PC-9 (cell line): ENCODE results near the gene SELENOM. TPM values are rescaled to one million over a fixed set of nuclear protein-coding genes. Genes with fewer than 3 reads are reported as not detected.
"Not testable (repeated sequence)": the region's sequence is repeated elsewhere in the genome, so short reads cannot be mapped to it uniquely, and the experiment has no call there.

ENCODE experiments used
- BruUV-seq: library from RNA; stranded (reverse); fragments of 400-500 nt; replicated peaks from 2 replicates; lab custom pipeline; 2021; lab: Mats Ljungman, UMichigan
- CTCF ChIA-PET: fragments of 300-600 bp; sonication (Branson Sonifier 250); formaldehyde crosslinking; loops from one replicate; lab custom pipeline; 2022; ENCODE audit warnings: antibody characterized with exemption; lab: Charles Lee
- POLR2A ChIA-PET: fragments of 300-600 bp; sonication (Branson Sonifier 250); formaldehyde crosslinking; loops from one replicate; lab custom pipeline; 2022; ENCODE audit warnings: antibody characterized with exemption; ENCODE audit not compliant: unreplicated experiment; lab: Charles Lee
- DNase-seq, 2 experiments: peaks; one replicate each; pipeline versions ENCODE4 v3.0.0 to v3.0.0-alpha.2; 2015 to 2022; ENCODE audit warnings: mixed read lengths in 1 of 2
- H2AFZ ChIP-seq: fragments of 200-600 bp; sonication (generic); 2 replicates; pipeline ENCODE4 v1.8.1; 2017; ENCODE audit warnings: antibody characterized with exemption
- H3F3A ChIP-seq: fragments of 200-600 bp; sonication (generic); 2 replicates; pipeline ENCODE4 v1.8.1; 2017; ENCODE audit warnings: antibody characterized with exemption, mild to moderate bottlenecking, low read depth; ENCODE audit not compliant: insufficient read depth
- H3K27ac ChIP-seq: fragments of 200-600 bp; sonication (generic); 2 replicates; pipeline ENCODE4 v1.6.1; 2016; ENCODE audit warnings: mixed run types
- H3K27me3 ChIP-seq: fragments of 200-600 bp; sonication (generic); 2 replicates; pipeline ENCODE4 v1.6.1; 2016; ENCODE audit warnings: low read depth, mixed run types; ENCODE audit not compliant: insufficient read depth
- H3K36me3 ChIP-seq: fragments of 200-600 bp; sonication (generic); 2 replicates; pipeline ENCODE4 v1.6.1; 2016; ENCODE audit warnings: low read depth, mixed run types
- H3K4me1 ChIP-seq: fragments of 200-600 bp; sonication (generic); replicated peaks from 2 replicates; pipeline ENCODE4 v1.6.1; 2016; ENCODE audit warnings: mixed run types; ENCODE audit not compliant: insufficient read depth
- H3K4me2 ChIP-seq: fragments of 200-600 bp; sonication (generic); 2 replicates; pipeline ENCODE4 v1.6.1; 2017; ENCODE audit warnings: mixed run types
- H3K4me3 ChIP-seq: fragments of 200-600 bp; sonication (generic); 2 replicates; pipeline ENCODE4 v1.6.1; 2016; ENCODE audit warnings: mixed run types
- H3K79me2 ChIP-seq: fragments of 200-600 bp; sonication (generic); 2 replicates; pipeline ENCODE4 v1.6.1; 2017; ENCODE audit warnings: low read depth, mixed run types
- H3K9me2 ChIP-seq: fragments of 200-600 bp; sonication (generic); 2 replicates; pipeline ENCODE4 v1.8.1; 2017; ENCODE audit warnings: mild to moderate bottlenecking; ENCODE audit not compliant: insufficient read depth
- H3K9me3 ChIP-seq: fragments of 200-600 bp; sonication (generic); 2 replicates; pipeline ENCODE4 v1.8.1; 2016; ENCODE audit warnings: low read depth; ENCODE audit not compliant: insufficient read depth
- H4K20me1 ChIP-seq: fragments of 200-600 bp; sonication (generic); 2 replicates; pipeline ENCODE4 v1.8.1; 2017; ENCODE audit not compliant: insufficient read depth
- CTCF ChIP-seq: fragments of 200-600 bp; sonication (generic); conservative IDR thresholded peaks from 2 replicates; pipeline ENCODE4 v1.6.1; 2017; ENCODE audit warnings: mixed run types, antibody characterized with exemption, mild to moderate bottlenecking, moderate library complexity
- EZH2 ChIP-seq: fragments of 200-600 bp; sonication (generic); IDR thresholded peaks from 2 replicates; pipeline ENCODE4 v1.8.0; 2017; ENCODE audit warnings: antibody characterized with exemption, low read depth
- intact Hi-C: fragments of 100-400 bp; cut with micrococcal nuclease; formaldehyde crosslinking; loops from one replicate; pipeline ENCODE4 v1.10.0; 2022; ENCODE audit not compliant: unreplicated experiment
- total RNA-seq: library from RNA; stranded (reverse); gene quantifications from 2 replicates; pipeline ENCODE4 v1.2.3, GENCODE V29; 2021

The SELENOM gene
- total RNA-seq, 1 experiment from 2014 or later, result 20.7 TPM

DNA sequence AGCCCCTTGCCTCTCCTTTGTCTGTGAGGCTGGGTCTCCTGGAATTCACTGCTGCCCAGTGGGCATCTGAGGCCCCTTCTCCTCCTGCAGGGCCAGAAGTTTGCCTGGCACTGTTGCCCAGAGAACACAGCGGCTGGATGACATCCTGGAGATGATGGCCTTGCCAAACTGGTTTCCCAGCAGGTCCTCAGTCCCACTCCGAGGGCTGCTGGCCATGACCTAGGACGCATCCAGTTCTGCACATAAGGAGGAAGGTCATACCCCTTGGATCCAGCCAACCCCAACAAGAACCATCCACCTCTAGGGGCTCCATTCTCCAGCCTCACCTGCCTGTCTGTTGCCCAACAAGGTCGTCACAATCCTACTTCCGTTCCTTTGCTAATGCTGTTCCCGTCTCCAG is 29.7 kb downstream of the SELENOM start:
- no peaks in the 10 kb centered on the region for H4K20me1 ChIP-seq
- H3K79me2 ChIP-seq, result no peaks in the 10 kb centered on the region
- H3K27ac ChIP-seq, result no peak overlapping the region
- ChIA-PET POLR2A (no interaction called here), CTCF (no interaction called here)
- peaks cover 8% of the 10 kb centered on the region; the same call in 1 of the 2 replicates for H3F3A ChIP-seq
- no peak overlapping the region for H3K4me3 ChIP-seq
- intact Hi-C loops, result no loop called here
- peaks cover 11% of the 10 kb centered on the region for H3K4me1 ChIP-seq
- BruUV-seq, result no TSS peak
- H2AFZ ChIP-seq, result no peak overlapping the region
- no peak overlapping the region for H3K4me2 ChIP-seq
- H3K27me3 ChIP-seq, result no peaks in the 10 kb centered on the region
- no peaks in the 10 kb centered on the region for H3K9me3 ChIP-seq
- no peak for DNase-seq
- no peaks in the 10 kb centered on the region for H3K36me3 ChIP-seq
- no peaks in the 10 kb centered on the region for H3K9me2 ChIP-seq
- TF ChIP-seq CTCF (no peak), EZH2 (no peak)

DNA sequence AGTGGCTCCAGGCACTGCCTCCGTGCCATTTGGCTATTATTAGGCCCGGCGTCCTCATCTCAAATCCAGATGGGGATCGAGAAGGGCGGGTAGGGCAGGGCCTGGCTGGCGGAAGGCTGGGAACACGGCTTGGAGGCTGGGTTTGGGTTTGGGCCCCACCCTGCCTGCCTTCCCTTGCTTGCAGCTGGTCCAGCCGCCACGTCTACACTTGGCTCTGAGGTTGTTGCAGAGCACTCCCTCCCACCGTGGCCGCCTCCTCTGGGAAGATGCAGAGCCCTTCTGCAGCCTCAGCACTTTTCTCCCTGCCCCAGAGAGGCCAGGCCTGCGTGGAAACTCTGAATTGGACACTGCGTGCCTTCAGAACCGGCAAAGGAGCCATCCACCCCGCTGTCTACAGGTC is 31.4 kb downstream of the SELENOM start:
- H3K4me2 ChIP-seq, result no peak overlapping the region
- POLR2A ChIA-PET, result no interaction called here
- intact Hi-C loops, result no loop called here

DNA sequence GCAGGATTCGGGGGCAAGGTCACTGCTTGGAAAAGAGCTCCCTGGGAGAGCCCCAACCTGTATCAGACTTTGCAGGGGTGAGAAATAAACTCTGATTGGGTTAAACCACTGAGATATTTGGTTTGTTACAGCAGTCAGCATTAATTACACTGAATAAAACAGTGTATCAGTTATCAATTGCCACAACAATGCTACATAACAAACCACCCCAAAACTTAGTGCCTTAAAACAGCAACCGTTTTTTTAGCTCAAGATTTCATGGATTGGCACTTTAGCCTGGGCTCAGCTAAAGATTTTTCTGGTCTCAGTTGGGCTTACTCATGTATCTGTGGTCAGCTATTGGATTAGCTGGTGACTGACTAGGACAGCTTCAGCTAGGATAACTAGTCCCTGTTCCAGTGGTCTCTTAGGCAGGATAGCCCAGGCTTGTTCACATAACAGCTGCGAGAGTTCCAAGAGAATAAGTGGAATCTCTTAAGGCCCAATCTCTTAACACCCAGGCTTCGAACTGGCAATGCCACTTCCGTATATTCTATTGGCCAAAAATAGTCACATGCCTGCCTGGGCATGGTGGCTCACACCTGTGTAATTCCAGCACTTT is 33.7 kb downstream of the SELENOM start:
- H3K9me2 ChIP-seq, H3K36me3 ChIP-seq, H3K27me3 ChIP-seq, H3K4me3 ChIP-seq, DNase-seq, H3K4me2 ChIP-seq, H3F3A ChIP-seq, H4K20me1 ChIP-seq, POLR2A ChIA-PET, H3K79me2 ChIP-seq, BruUV-seq, H3K27ac ChIP-seq, intact Hi-C loops, H3K9me3 ChIP-seq, H2AFZ ChIP-seq, H3K4me1 ChIP-seq: not testable (repeated sequence)
- CTCF ChIA-PET, result interaction anchor here (0.6 kb wide), 1 partner anchor 9 kb away, joined by 3 read pairs; no protein-coding TSS in a partner anchor

More for the DNA sequence above, 31.4 kb downstream of the SELENOM start:
- Histone ChIP-seq H3K4me1 (no peaks in the 10 kb centered on the region), H3K79me2 (no peaks in the 10 kb centered on the region), H3F3A (no peaks in the 10 kb centered on the region), H3K9me2 (no peaks in the 10 kb centered on the region), H4K20me1 (no peaks in the 10 kb centered on the region), H3K27ac (no peak overlapping the region), H2AFZ (no peak overlapping the region), H3K9me3 (no peaks in the 10 kb centered on the region), H3K36me3 (no peaks in the 10 kb centered on the region), H3K27me3 (no peaks in the 10 kb centered on the region), H3K4me3 (no peak overlapping the region)
- no peak for DNase-seq
- TF ChIP-seq CTCF, result no peak
- TF ChIP-seq EZH2, result no peak
- CTCF ChIA-PET, result no interaction called here
- BruUV-seq, result no TSS peak

DNA sequence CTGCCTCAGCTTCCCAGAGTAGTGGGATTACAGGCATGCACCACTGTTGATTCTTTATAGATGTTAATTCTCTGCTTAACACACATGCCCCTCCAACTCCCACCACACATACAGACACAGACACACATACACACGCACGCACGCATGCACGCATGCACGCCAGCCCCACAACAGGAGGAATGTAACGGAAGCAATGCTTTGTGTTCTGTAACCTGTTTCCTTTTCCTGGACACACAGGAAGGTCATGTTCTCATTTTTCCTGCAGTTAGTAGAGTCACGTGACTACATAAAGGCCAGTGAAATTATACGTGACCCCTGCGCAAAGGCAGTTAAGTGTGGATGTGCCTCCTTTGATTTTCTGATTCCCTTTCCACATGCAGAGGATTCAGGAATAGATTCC is 34.2 kb downstream of the SELENOM start:
- H3F3A ChIP-seq, H3K4me2 ChIP-seq, CTCF ChIA-PET, H4K20me1 ChIP-seq, H3K4me3 ChIP-seq, BruUV-seq, H3K9me2 ChIP-seq, H3K79me2 ChIP-seq, H3K27ac ChIP-seq, H3K36me3 ChIP-seq, intact Hi-C loops, H3K9me3 ChIP-seq, H3K4me1 ChIP-seq, H3K27me3 ChIP-seq, DNase-seq, H2AFZ ChIP-seq, POLR2A ChIA-PET: not testable (repeated sequence)

DNA sequence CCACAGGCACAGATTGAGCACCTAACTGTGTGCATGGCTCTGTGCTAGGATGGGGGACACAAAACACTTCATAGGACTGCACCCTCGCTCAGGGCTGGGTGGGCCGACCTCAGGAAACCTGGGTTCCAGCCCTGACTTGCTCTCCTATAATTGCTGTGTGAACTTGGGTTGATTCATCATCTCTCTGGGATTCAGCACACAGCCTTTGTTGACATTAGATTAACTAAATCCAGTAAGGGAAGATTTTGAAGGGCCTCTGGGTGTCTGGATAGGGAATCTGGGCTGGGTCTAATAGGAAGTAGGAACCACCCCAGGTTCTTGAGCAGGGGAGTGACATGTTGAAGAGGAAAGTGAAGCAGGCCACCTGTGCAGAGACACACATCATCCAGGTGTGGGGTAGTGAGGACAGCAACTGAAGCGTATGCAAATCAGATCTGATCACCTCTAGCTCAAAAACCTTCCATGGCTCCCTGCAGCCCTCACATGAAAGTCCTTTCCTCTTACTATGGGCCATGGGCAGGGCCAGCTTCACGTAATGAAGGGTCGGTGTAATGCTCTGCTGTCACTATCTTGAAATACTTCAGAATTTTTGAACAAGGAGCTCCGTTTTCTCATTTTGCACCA is 37.6 kb downstream of the SELENOM start:
- H3K4me2 ChIP-seq, DNase-seq, H3K27ac ChIP-seq, BruUV-seq, H3F3A ChIP-seq, H3K79me2 ChIP-seq, POLR2A ChIA-PET, H3K36me3 ChIP-seq, intact Hi-C loops, CTCF ChIA-PET, H3K9me2 ChIP-seq, H3K4me3 ChIP-seq, H2AFZ ChIP-seq, H4K20me1 ChIP-seq, H3K4me1 ChIP-seq, H3K9me3 ChIP-seq, H3K27me3 ChIP-seq: not testable (repeated sequence)
